HCT116 (cell line): ENCODE measurements around the gene SWT1. TPM values are rescaled to one million over a fixed set of nuclear protein-coding genes. Genes with fewer than 3 reads are reported as not detected.
A peak's percentile ranks its signal among the peaks of the same experiment; 100 is the strongest.

Experiments used
- CBX3 ChIP-seq: IDR thresholded peaks from 2 replicates; pipeline ENCODE4 v1.6.1; 2012; ENCODE audit warnings: low read depth
- EGR1 ChIP-seq: IDR thresholded peaks from 2 replicates; pipeline ENCODE4 v1.6.1; 2012; ENCODE audit warnings: low read depth
- EZH2 ChIP-seq: fragments of 200-600 bp; sonication (generic); IDR thresholded peaks from 2 replicates; pipeline ENCODE4 v1.6.1; 2017; ENCODE audit warnings: antibody characterized with exemption, mixed run types
- EZH2phosphoT487 ChIP-seq: fragments of 200-600 bp; IDR thresholded peaks from 2 replicates; pipeline ENCODE4 v1.6.1; 2018; ENCODE audit warnings: antibody characterized with exemption, borderline replicate concordance
- FOSL1 ChIP-seq: IDR thresholded peaks from 2 replicates; pipeline ENCODE4 v1.6.1; 2012; ENCODE audit warnings: low read depth
- JUND ChIP-seq: IDR thresholded peaks from 2 replicates; pipeline ENCODE4 v1.6.1; 2012
- REST ChIP-seq: IDR thresholded peaks from 2 replicates; pipeline ENCODE4 v1.6.1; 2012; ENCODE audit warnings: low read depth
- SIN3A ChIP-seq: IDR thresholded peaks from 2 replicates; pipeline ENCODE4 v1.6.1; 2012; ENCODE audit warnings: low read depth
- SP1 ChIP-seq: IDR thresholded peaks from 2 replicates; pipeline ENCODE4 v1.6.1; 2012; ENCODE audit warnings: low read depth
- ZBTB33 ChIP-seq: IDR thresholded peaks from 2 replicates; pipeline ENCODE4 v1.6.1; 2011; ENCODE audit warnings: mild to moderate bottlenecking, low read length, moderate library complexity; ENCODE audit not compliant: insufficient replicate concordance; ENCODE audit errors: extremely low read depth
- ZNF274 ChIP-seq: fragments of 200-500 bp; sonication (Bioruptor generic); IDR thresholded peaks from 2 replicates; pipeline ENCODE4 v1.6.1; 2014; ENCODE audit warnings: mild to moderate bottlenecking, low read depth, low read length, inconsistent platforms
- total RNA-seq: library from RNA; stranded (reverse); gene quantifications from one replicate; pipeline ENCODE4 v1.2.1, GENCODE V29; 2021; ENCODE audit not compliant: unreplicated experiment

SWT1 gene
- total RNA-seq, 1 experiment from 2014 or later: 3.3 TPM

- TF ChIP-seq REST (no peak), CBX3 (peak; percentile 80), ZBTB33 (no peak), SP1 (peak; percentile 52), ZNF274 (no peak), FOSL1 (no peak), EGR1 (no peak; the same call in 1 of the 2 replicates), EZH2 (no peak), SIN3A (peak; percentile 87), EZH2phosphoT487 (no peak), JUND (no peak)
These were observed 160.3 kb downstream of the SWT1 start, which contains the start of gene IVNS1ABP (continued) for GRCh38 chr1:185317034-185317885.
